Osteocyte (in vitro differentiated cells): ENCODE measurements around the gene KIF16B. TPM values are rescaled to one million over a fixed set of nuclear protein-coding genes. Genes with fewer than 3 reads are reported as not detected.

ENCODE experiments used
- DNase-seq: peaks from one replicate; pipeline ENCODE4 v3.0.0; 2021; ENCODE audit warnings: mixed read lengths; ENCODE audit not compliant: unreplicated experiment; ENCODE audit errors: extremely low spot score
- H3K27ac Mint-ChIP-seq: one replicate; pipeline ENCODE4 v1.8.0; 2021; ENCODE audit warnings: mild to moderate bottlenecking, mixed read lengths; ENCODE audit not compliant: unreplicated experiment
- H3K27me3 Mint-ChIP-seq: one replicate; pipeline ENCODE4 v1.8.0; 2021; ENCODE audit warnings: mixed read lengths; ENCODE audit not compliant: unreplicated experiment
- H3K36me3 Mint-ChIP-seq: one replicate; pipeline ENCODE4 v1.8.0; 2021; ENCODE audit warnings: mixed read lengths; ENCODE audit not compliant: unreplicated experiment
- H3K4me1 Mint-ChIP-seq: one replicate; pipeline ENCODE4 v1.8.0; 2021; ENCODE audit warnings: mixed read lengths; ENCODE audit not compliant: unreplicated experiment
- H3K4me3 Mint-ChIP-seq: one replicate; pipeline ENCODE4 v1.8.0; 2021; ENCODE audit warnings: mild to moderate bottlenecking, moderate library complexity, mixed read lengths; ENCODE audit not compliant: unreplicated experiment
- H3K9me3 Mint-ChIP-seq: one replicate; pipeline ENCODE4 v1.8.0; 2021; ENCODE audit warnings: mixed read lengths; ENCODE audit not compliant: unreplicated experiment
- CTCF ChIP-seq: fragments of 200-600 bp; sonication (generic); IDR thresholded peaks from 2 replicates; pipeline ENCODE4 v1.5.0; 2021; ENCODE audit warnings: antibody characterized with exemption, mild to moderate bottlenecking, moderate library complexity
- total RNA-seq: library from RNA; stranded (reverse); gene quantifications from 2 replicates; pipeline ENCODE4 v1.2.1, GENCODE V29; 2021

KIF16B gene
- total RNA-seq, 1 donor from 2014 or later, result 10.2 TPM

- Mint-ChIP-seq H3K4me3 (no peak overlapping the region), H3K27ac (no peak overlapping the region), H3K9me3 (peaks cover 9% of the 10 kb centered on the region), H3K36me3 (peaks cover 4% of the 10 kb centered on the region), H3K27me3 (no peaks in the 10 kb centered on the region), H3K4me1 (peaks cover 6% of the 10 kb centered on the region)
- TF ChIP-seq CTCF, result no peak
- DNase-seq, result no peak
These were observed 301.8 kb downstream of the KIF16B start for GRCh38 chr20:16271450-16271849.

- no peaks in the 10 kb centered on the region for H3K27me3 Mint-ChIP-seq
- peaks cover 6% of the 10 kb centered on the region for H3K4me1 Mint-ChIP-seq
- H3K27ac Mint-ChIP-seq, result no peak overlapping the region
- no peak overlapping the region for H3K4me3 Mint-ChIP-seq
- no peak for TF ChIP-seq CTCF
- peaks cover 4% of the 10 kb centered on the region for H3K36me3 Mint-ChIP-seq
- H3K9me3 Mint-ChIP-seq, result peaks cover 13% of the 10 kb centered on the region
- DNase-seq, result no peak
These were observed 302.3 kb downstream of the KIF16B start for GRCh38 chr20:16270989-16271388.

GRCh38 chr20:16270314-16270931 is 302.8 kb downstream of the KIF16B start:
- Mint-ChIP-seq H3K27me3 (no peaks in the 10 kb centered on the region), H3K4me1 (peaks cover 6% of the 10 kb centered on the region), H3K4me3 (no peak overlapping the region), H3K27ac (no peak overlapping the region), H3K36me3 (peaks cover 4% of the 10 kb centered on the region), H3K9me3 (peaks cover 19% of the 10 kb centered on the region)
- no peak for TF ChIP-seq CTCF
- DNase-seq, result peak; percentile 40

GRCh38 chr20:16267526-16267925 is 305.7 kb downstream of the KIF16B start:
- peaks cover 20% of the 10 kb centered on the region for H3K9me3 Mint-ChIP-seq
- no peak overlapping the region for H3K4me3 Mint-ChIP-seq
- peak; percentile 65 for DNase-seq
- TF ChIP-seq CTCF, result no peak
- H3K36me3 Mint-ChIP-seq, result peaks cover 1% of the 10 kb centered on the region
- no peaks in the 10 kb centered on the region for H3K27me3 Mint-ChIP-seq
- H3K4me1 Mint-ChIP-seq, result peaks cover 4% of the 10 kb centered on the region
- H3K27ac Mint-ChIP-seq, result no peak overlapping the region

- Mint-ChIP-seq H3K36me3 (no peaks in the 10 kb centered on the region), H3K9me3 (peaks cover 20% of the 10 kb centered on the region), H3K27me3 (no peaks in the 10 kb centered on the region), H3K27ac (no peak overlapping the region), H3K4me3 (no peak overlapping the region), H3K4me1 (no peaks in the 10 kb centered on the region)
- peak; percentile 62 for DNase-seq
- no peak for TF ChIP-seq CTCF
These were observed 307.9 kb downstream of the KIF16B start for GRCh38 chr20:16265334-16265733.
